Glomerular visceral epithelial cell (primary cell): ENCODE results near the gene TNPO3.

Source experiments
- DNase-seq: peaks from one replicate; pipeline ENCODE4 v3.0.0-alpha.2; 2016; ENCODE audit errors: extremely low spot score

The TNPO3 gene

DNA sequence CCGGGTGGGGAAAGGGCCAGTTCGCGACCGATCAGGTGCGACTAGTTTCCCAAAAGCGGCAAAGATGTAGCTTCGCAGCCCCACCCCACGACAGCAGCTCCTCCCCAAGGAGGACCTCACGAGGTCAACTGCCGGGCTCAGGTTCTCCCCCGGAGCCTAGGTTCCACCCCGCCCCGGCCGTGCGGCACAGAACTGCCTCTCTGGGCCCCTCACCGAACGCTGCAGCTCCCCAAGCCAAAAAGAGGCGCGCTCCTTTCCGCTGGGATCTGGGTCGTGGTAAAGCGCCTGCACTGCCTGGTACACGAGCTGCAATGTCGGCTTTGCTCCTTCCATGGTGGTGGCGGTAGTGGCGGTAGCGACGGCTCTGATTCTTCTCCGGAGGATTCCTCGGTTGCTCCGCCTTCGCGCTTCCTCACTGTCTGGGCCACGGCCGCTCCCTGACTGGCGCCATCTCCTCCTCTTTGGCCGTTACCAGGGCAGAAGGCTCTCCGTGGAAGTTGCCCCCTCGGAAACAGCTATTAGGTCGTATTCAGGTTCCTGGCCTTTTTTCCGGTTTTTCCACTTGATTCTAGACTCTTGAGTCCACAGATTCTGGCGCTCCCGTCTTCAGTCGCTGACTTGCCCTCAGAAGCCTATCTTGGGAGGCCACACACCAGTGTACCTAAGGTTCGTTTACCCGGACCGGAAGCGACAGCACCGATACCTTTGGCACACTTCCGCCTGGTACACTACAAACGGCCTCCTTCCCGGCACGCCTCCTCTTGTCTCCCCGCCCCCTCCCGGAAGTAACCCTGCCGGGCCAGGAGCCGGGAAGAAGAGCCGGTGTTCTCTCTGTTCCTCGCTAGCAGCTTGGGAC lies at the start of gene TNPO3:
Gene TNPO3, minus strand, starts transcription at position 674 of the 856 bp plus-strand sequence. Its CDS starts 341 bp downstream, at position 333.
- peak; percentile 92 for DNase-seq

DNA sequence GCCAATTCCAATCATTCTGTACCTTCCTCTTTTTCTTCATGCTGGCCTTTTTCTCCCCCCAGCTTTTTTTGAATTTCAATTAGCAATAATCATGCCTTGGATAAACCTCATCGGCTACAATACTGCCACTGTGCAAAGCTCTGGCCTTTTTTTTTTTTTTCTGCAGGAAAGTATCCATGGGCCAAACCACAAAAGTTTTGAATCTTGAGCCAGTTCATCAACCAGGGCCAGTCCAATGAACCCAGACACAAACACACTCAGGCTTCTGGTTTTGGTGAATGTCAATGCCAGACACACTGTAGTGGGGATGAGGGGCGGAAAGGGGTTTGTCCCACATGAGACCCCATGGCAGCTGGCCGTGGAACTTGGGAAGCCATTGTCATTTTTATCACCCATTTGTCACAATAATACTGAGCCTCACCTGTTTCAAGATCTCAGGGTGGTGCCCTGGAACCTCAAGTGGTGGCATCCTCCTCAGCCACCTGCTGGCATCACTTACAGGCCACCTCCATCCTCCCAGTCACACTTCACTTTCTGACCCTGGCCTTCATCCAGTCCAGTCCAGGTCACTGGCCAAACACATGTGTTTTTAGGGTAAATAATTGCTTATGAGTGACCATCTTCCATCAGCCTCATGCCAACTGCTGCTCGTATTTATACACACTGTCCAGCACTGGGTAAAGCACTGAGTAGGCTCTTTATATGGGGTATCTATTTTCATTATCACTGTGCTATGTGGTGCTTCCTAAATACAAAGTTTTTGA lies 48.8 kb upstream of the TNPO3 start:
- peak; percentile 29 for DNase-seq

DNA sequence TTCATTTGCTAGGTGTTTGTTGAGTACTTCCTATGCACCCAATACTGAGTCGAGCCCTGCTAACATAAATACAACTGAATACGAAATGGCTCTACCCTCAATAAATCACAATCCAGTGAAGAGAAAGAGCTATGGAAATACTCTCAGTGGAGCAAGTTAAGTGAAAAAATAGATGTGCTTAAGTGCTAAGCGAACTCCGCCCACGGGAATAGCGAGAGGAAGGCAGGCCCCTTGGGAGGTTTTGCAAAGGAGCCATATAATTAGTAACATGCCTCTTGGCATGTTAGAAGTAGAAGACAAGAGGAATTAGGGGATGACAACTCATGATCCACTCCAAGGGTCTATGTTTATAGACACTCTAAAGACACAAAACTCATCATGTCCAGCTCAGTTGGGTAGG lies 46.8 kb upstream of the TNPO3 start:
- DNase-seq: peak; percentile 26

DNA sequence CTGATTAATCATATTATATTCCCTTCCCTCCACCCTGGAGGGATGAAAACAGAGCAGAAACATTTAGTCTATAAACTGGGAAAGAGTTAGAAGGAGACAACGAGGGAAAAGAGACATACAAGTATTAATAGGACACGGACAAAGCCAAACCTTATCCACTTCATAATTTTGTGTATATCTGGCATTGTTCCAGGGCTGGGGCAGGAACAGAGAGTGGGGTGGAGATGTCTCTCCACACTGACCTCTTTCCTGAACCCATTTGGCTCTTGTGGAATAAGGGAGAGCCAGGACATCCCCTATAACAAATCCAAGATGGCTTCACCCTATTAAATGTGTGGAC lies 45.9 kb upstream of the TNPO3 start:
- DNase-seq: no peak

DNA sequence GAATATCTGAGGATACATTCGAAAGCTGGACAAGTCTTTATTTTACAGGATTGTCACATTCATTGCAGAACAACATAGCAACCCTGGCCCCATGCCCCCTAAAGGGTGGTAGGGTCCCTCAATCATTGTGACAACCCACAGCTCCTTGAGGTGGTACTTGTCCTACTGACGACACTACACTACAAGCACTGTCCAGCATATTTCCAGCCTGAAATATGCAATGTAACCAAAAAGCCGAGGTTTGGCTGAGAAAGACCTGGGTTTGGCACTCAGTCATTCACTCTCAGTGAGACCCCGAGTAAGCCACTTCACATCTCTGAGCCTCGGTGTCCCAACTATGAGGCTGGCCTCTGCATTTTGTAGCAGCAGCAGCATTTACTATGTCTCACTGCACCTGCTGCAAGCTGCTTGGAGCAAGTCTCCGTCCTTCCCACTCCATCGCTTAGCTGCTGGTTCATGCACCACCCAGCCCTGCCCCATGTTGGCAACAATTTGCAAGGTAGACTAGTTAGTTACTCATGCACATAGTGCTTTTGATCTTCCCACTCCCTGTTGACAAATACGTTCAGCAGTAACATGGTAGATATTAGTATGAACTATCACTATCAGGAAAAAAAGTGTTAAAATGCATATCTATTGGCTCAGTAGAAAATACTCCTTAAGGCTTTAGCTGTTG lies 43.6 kb upstream of the TNPO3 start:
- DNase-seq: no peak

DNA sequence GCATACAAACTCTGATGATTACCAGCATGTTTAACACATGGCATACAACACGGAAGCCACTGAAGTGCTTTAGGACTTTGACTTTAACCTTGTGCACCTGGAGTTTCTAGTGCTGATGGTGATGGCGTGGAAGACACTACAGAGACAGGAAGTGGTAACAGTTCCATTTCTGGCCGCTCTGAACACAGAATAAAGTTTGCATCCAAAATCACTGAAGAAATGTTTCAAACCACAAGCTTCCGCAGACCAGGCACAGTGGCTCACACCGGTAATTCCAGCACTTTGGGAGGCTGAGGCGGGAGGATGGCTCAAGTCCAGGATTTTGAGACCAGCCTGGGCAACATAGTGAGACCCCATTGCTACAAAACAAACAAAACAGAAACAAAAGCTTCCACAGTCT lies 40.3 kb upstream of the TNPO3 start:
- no peak for DNase-seq

DNA sequence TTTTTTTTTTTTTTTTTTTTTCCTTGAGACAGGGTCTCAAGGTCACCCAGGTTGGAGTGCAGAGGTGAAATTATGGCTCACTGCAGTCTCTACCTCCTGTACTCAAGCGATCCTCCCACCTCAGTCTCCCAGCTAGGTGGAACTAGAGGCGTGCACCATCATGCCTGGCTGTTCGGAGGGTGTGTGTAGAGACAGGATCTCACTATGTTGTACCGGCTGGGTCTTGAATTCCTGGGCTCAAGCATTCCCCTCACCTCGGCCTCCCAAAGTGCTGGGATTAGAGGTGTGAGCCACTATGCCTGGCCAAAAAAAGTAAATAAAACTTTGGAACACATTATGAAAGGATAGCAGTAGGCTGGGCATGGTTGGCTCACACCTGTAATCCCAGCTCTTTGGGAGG lies 39.6 kb upstream of the TNPO3 start:
- no peak for DNase-seq

DNA sequence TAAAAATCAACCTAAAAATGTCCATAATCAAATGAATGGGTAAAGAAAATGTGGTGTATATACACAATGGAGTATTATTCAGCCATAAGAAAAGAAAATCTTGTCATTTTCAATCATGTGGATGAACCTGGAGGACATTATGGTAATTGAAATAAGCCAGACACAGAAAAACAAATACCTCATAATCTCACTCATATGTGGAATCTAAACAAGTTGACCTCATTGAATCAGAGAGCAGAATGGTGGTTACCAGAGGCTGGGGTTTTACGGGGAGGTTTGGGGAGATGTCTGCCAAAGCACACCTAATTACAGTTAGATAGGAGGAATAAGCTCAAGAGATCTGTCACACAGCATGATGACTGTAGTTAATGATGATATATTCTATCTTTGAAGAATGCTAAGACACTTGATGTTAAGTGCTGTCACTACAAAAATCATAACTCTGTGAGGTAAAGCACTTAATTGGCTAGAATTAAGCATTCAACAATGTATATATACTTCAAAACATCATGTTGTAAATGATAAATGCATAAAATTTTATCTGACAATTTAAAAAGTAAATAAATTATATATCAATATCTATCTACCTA lies 39.1 kb upstream of the TNPO3 start:
- no peak for DNase-seq

DNA sequence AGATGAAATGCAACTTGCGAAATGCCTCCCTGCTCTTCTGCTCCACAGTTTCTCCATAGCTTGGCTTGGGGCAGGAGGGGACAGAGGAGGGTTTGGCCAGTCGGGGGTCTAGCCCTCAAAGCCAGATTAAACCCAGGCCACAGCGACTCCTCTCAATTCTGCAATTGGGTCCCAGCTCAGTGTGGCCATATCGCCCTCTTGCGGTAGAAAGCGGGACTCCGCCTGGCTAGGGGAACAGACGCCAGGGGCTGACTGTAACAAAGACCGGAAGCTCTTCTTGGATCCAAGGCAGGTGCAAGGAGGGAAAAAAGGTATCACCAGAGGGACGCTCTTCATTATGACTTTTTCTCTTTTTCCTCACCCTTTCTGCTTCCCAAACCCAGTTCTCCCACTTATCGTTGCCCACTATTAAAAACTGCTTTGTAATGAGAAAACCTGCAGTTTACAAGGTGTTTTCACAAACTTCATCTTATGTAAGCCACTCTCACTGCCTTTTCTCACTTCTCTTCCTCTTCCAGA lies 36.6 kb upstream of the TNPO3 start:
- DNase-seq: peak; percentile 74

DNA sequence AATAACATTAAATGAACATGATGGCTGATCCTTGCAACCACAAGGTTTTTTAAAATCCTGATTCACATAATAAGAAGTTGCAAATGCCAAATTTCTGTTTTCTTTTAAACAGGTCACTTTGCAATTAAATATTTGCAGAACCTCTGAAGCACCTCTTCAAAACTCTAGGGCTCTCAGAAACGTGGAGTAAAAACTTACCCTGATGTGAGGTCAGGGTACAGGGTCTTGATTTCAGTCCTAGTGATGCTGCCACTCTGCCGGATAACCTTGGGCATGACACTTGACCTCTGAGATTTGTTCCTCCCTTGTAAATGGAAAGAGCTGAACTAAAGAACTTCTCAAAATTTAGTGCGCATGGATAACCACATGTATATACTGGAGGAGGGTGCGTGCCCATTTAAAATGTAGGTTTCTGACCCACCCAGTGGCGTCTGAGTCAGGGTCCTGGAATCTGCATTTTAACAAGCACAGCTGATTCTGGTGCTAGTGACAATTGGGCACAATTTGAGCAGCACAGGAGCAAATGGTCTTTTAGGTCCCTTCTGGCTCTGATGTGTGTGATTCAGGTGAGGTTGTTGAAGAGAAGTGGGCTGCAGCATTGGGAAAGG lies 35.5 kb upstream of the TNPO3 start:
- DNase-seq: no peak

DNA sequence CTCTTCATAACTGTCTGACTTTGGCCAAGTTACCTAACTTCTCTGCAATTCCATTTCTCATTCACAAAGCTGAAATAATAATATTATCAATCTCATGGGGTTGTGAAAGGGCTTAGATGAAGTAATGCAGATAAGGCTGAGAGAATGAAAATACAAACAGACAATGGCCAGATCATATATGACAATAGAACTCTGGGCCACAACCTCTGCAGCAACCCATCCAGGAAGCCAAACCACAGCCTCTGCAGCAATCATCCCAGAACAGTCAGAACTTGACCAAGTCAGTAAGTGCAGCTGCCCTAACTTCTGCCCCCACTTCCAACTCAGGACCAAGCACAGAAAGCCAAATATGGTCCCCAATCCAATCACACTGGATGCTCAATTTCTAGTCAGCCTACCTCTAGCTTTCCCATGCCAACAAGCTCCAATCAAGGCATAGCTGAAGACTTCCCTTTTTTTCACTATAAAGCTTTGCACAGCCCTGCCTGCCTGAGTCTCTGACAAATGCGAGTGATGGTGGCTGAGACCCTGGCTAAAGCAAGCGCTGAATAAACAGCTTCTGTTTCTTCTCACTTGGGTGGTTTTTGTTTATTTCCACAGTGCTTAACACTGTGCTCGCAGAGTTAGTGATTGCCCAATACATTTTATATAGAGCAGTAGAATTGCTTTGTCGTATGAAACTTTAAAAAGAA lies 34.8 kb upstream of the TNPO3 start:
- DNase-seq: no peak

DNA sequence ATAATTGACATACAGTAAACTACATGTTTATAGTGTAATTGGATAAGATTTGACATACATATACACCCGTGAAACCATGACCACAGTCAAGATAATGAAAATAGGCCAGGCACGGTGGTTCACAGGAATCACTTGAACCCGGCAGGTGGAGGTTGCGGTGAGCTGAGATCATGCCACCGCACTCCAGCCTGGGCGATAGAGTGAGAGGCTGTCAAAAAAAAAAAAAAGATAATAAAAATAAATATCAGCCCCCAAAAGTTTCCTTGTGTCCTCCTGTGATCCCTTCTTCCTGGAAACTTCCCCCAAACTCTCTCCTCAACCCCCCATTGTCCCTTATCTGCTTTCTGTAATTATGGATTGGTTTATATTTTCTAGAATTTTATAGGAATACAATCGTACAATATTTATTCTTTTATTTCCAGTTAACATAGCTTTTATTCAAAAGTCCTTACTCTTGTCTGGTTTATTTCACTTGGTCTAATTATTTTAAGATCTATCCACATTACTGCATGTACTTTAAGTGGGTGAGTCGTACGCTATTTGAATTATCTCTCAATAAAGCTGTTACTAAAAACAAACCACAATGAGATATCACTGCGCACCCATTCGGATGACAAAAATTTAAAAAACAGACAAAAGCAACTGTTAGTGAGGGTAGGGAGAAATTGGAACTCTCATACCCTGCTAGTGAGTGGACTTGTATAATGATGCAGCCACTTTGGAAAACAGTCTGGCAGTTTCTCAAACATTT lies 30.1 kb upstream of the TNPO3 start:
- no peak for DNase-seq

DNA sequence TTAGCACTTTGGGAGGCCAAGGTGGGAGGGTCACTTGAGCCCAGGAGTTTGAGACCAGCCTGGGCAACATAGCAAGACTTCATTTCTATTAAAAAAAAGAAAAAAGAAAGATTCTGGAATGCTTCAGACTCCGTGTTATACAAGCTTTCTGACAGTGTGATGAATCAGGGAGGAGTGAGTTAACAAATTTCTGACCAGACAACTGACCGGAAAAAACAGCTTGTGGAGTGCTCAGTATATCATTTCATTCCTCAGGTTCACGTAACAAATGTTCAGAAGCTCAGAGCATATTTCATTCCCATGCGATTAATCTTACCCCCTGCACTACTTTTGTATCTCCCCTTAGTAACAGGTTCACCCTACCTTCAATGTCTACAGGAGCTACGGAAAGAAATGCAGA lies 28.6 kb upstream of the TNPO3 start:
- no peak for DNase-seq

DNA sequence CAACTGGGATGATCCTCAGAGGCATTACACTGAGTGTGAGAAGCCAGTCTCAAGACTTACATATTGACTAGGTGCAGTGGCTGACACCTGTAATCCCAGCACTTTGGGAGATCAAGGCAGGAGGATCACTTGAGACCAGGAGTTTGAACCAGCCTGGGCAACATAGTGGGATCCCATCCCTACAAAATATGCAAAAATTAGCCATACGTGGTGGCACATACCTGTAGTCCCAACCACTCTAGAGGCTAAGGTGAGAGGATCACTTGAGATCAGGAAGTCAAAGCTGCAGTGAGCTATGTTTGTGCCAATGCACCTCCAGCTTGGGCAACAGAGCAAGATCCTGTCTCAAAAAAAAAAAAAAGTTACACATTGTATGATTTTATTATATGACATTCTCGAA lies 23.5 kb upstream of the TNPO3 start:
- no peak for DNase-seq

DNA sequence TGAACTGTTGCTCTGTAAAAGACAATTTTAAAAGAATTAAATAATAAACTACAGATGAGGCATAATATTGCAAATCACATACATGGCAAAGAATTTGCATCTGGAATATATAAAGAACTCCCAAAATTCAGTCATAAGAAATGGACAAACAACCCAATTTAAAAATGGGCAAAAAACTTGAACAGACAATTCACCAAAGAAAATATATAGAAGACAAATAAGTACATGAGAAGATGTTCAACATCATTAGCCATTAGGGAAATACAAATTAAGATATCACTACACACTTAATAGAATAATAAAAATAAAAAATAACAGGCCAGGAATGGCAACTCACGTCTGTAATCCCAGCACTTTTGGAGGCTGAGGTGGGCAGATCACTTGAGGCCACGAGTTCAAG lies 22.0 kb upstream of the TNPO3 start:
- no peak for DNase-seq

DNA sequence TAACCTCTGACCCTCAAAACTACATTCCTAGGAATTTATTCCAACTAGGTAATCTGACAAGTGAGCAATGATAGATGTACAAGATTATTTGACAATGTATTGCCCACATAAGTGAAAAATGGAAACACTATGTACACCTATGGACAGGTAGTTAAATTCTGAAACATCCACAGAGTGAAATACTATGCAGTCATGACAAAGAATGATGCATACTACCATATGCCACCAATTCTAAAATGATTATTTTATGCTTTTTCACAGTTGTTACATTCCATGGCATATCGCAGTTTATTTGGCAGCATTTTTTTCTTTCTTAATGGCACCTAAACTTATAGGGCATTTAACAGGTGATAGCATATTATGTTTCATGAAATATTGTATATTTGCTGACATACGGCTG lies 20.1 kb upstream of the TNPO3 start:
- no peak for DNase-seq

DNA sequence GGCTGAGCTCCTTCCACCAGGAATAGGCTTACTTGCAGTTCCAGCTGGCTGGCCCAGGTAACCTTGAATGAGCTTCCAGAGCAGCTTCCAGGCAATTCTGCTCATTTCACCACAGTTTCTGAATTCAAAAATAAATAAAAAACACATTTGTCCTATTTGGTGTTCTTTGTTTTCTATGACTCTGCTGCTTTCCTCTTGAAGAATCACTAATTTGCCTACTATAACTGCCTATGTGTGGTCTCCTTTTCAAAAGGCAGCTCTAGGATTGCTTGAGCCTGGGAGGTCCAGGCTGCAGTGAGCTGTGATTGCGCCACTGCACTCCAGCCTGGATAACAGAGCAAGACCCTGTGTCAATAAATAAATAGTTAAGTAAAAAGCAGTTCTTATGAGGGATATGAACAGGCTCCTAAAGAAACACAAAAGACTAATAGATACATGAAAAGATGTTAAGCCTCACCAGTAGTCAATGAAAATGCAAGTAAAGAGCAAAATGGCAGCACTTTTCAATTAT lies 19.5 kb upstream of the TNPO3 start:
- no peak for DNase-seq

DNA sequence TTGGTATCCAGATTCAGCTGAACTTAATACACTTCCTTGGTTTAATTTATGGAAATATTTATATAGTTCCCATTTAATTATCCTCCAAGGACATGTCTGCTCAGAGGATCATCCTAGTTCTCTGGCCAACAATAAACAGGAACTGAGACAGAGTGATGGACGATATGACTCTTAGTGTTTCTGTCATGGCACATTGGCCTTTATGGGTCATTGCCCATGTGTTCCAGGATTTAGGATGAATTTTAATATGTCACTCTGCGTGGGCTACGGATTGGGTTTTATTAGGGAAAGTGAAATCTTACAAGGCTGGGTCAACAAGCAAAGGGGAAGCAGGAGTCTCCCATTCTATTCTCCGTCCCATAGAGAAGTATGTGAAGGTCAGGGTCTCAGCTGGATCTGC lies 18.8 kb upstream of the TNPO3 start:
- DNase-seq: no peak

DNA sequence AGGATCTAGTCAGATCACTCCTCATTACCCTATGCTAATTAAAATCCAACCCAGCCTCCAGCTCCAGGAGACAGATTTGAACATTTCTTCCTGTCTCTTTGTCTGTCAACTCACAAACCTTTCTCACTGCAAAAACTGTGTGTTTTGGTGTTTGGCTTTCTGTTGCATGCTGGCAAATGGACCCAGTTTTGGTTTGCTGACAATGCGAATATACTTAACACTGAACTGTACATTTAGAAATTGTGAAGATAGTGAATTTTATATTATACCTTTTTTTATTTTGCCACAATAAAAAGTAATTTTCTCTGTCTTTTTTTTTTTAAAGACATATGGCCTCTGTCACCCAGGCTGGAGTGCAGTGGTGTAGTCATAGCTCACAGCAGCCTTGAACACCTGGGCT lies 18.3 kb upstream of the TNPO3 start:
- DNase-seq: no peak

DNA sequence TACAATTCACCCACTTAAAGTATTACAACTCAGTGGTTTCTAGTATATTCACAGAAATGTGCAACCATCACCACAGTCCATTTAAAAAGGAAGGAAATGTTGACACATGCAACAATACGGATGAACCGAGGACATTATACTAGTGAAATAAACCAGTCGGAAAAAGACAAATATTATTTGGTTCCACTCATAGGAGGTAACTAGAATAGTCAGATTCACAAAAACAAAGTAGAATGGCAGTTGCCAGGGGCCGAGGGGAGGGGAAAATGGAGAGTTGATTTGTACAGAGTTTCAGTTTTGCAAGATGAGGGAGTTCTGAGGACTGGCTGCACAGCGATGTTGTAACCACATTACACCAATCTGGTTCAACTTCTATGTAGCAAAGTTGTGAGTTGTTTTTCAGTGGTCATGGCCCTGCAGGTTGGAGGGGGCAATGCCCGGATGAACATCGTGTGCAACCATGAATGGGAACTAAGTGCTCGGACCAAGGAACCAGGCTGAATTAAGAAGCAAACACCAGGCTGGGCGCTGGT lies 17.6 kb upstream of the TNPO3 start:
- DNase-seq: no peak
